Liver (tissue), 3 donors: Measurements from ENCODE around the gene MAPKAPK3.

ENCODE experiments used
- GABPA ChIP-seq, 2 donors: IDR thresholded peaks in 1 of 2; conservative IDR thresholded peaks in 1 of 2; 2 replicates each; pipeline ENCODE4 v1.6.1; 2016; ENCODE audit warnings: antibody characterized with exemption in 2 of 2, mild to moderate bottlenecking in 1 of 2, moderate library complexity in 1 of 2
- JUND ChIP-seq, 2 donors: IDR thresholded peaks; 2 replicates each; pipeline ENCODE4 v1.6.1; 2016; ENCODE audit warnings: antibody characterized with exemption in 2 of 2
- RAD21 ChIP-seq, 2 donors: IDR thresholded peaks; 2 replicates each; pipeline ENCODE4 v1.6.1; 2016; ENCODE audit warnings: antibody characterized with exemption in 2 of 2, mild to moderate bottlenecking in 2 of 2
- RXRA ChIP-seq, 2 donors: IDR thresholded peaks; 2 replicates each; pipeline ENCODE4 v1.6.1; 2017 to 2018; ENCODE audit warnings: antibody characterized with exemption in 2 of 2, mild to moderate bottlenecking in 1 of 2
- SP1 ChIP-seq: IDR thresholded peaks from 2 replicates; pipeline ENCODE4 v1.6.1; 2018; ENCODE audit warnings: antibody characterized with exemption, mild to moderate bottlenecking
- TF ChIP-seq, protein P1 (sequence below): fragments of 150-350 bp; IDR thresholded peaks from 2 replicates; pipeline ENCODE4 v1.5.1; 2017; ENCODE audit warnings: improper control_type of control experiment, low read depth, low read length; ENCODE audit not compliant: missing input control
- TF ChIP-seq, protein P2 (sequence below): IDR thresholded peaks from 2 replicates; pipeline ENCODE4 v1.6.1; 2016; ENCODE audit warnings: antibody characterized with exemption
- TF ChIP-seq, protein P3 (sequence below): IDR thresholded peaks from 2 replicates; pipeline ENCODE4 v1.6.1; 2016; ENCODE audit warnings: antibody characterized with exemption
- TF ChIP-seq, protein P4 (sequence below): IDR thresholded peaks from 2 replicates; pipeline ENCODE4 v1.6.1; 2016; ENCODE audit warnings: antibody characterized with exemption, mild to moderate bottlenecking
- donor health status: healthy.
- donor health status: healthy.

DNA sequence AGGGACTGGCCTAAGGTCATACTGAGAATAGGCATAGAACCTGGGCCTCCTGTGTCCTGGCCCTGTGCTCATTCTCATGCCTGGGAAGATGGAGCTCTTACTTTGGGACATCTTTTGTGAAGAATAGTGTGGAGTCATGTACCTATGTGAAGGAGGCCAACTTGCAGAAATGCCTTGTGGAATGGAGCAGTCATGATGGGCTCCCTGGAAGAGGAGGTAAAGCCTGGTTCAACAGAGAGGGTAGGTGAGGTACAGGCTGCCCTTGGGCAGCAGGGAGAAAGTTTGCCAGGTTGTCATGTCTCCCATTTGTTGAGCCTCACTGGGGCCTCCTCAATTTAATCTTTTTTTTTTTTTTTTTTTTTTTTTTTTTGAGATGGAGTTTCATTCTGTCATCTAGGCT lies 18.1 kb downstream of the MAPKAPK3 start:
- TF ChIP-seq, protein P1, sequence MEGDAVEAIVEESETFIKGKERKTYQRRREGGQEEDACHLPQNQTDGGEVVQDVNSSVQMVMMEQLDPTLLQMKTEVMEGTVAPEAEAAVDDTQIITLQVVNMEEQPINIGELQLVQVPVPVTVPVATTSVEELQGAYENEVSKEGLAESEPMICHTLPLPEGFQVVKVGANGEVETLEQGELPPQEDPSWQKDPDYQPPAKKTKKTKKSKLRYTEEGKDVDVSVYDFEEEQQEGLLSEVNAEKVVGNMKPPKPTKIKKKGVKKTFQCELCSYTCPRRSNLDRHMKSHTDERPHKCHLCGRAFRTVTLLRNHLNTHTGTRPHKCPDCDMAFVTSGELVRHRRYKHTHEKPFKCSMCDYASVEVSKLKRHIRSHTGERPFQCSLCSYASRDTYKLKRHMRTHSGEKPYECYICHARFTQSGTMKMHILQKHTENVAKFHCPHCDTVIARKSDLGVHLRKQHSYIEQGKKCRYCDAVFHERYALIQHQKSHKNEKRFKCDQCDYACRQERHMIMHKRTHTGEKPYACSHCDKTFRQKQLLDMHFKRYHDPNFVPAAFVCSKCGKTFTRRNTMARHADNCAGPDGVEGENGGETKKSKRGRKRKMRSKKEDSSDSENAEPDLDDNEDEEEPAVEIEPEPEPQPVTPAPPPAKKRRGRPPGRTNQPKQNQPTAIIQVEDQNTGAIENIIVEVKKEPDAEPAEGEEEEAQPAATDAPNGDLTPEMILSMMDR: no peak
- TF ChIP-seq RXRA (IDR thresholded peaks at IDR 0.05): no peak
- TF ChIP-seq JUND (IDR thresholded peaks at IDR 0.05): no peak
- TF ChIP-seq, protein P2, sequence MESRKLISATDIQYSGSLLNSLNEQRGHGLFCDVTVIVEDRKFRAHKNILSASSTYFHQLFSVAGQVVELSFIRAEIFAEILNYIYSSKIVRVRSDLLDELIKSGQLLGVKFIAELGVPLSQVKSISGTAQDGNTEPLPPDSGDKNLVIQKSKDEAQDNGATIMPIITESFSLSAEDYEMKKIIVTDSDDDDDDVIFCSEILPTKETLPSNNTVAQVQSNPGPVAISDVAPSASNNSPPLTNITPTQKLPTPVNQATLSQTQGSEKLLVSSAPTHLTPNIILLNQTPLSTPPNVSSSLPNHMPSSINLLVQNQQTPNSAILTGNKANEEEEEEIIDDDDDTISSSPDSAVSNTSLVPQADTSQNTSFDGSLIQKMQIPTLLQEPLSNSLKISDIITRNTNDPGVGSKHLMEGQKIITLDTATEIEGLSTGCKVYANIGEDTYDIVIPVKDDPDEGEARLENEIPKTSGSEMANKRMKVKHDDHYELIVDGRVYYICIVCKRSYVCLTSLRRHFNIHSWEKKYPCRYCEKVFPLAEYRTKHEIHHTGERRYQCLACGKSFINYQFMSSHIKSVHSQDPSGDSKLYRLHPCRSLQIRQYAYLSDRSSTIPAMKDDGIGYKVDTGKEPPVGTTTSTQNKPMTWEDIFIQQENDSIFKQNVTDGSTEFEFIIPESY: no peak
- TF ChIP-seq, protein P3, sequence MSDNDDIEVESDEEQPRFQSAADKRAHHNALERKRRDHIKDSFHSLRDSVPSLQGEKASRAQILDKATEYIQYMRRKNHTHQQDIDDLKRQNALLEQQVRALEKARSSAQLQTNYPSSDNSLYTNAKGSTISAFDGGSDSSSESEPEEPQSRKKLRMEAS: no peak
- TF ChIP-seq RAD21 (IDR thresholded peaks at IDR 0.05): no peak
- TF ChIP-seq SP1: no peak
- TF ChIP-seq, protein P4, sequence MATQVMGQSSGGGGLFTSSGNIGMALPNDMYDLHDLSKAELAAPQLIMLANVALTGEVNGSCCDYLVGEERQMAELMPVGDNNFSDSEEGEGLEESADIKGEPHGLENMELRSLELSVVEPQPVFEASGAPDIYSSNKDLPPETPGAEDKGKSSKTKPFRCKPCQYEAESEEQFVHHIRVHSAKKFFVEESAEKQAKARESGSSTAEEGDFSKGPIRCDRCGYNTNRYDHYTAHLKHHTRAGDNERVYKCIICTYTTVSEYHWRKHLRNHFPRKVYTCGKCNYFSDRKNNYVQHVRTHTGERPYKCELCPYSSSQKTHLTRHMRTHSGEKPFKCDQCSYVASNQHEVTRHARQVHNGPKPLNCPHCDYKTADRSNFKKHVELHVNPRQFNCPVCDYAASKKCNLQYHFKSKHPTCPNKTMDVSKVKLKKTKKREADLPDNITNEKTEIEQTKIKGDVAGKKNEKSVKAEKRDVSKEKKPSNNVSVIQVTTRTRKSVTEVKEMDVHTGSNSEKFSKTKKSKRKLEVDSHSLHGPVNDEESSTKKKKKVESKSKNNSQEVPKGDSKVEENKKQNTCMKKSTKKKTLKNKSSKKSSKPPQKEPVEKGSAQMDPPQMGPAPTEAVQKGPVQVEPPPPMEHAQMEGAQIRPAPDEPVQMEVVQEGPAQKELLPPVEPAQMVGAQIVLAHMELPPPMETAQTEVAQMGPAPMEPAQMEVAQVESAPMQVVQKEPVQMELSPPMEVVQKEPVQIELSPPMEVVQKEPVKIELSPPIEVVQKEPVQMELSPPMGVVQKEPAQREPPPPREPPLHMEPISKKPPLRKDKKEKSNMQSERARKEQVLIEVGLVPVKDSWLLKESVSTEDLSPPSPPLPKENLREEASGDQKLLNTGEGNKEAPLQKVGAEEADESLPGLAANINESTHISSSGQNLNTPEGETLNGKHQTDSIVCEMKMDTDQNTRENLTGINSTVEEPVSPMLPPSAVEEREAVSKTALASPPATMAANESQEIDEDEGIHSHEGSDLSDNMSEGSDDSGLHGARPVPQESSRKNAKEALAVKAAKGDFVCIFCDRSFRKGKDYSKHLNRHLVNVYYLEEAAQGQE: no peak
- TF ChIP-seq GABPA (IDR thresholded peaks at IDR 0.05 in 1 of 2, conservative IDR thresholded peaks at IDR 0.05 in 1 of 2): no peak
